Suprapubic skin (tissue), 4 donors: ENCODE results near the gene AGPAT4.

Source experiments
- CTCF ChIP-seq, 2 donors: fragments of 200-600 bp in 1 of 2; fragments of 450-650 bp in 1 of 2; sonication (generic) in 1 of 2; IDR thresholded peaks; one replicate each; pipeline ENCODE4 v1.5.1; 2016 to 2019; ENCODE audit warnings: antibody characterized with exemption in 2 of 2, mild to moderate bottlenecking in 1 of 2, moderate library complexity in 1 of 2
- EP300 ChIP-seq: sonication (generic); formaldehyde crosslinking; IDR thresholded peaks from one replicate; pipeline ENCODE4 v1.6.1; 2017; ENCODE audit warnings: antibody characterized with exemption
- POLR2A ChIP-seq, 2 donors: fragments of 450-650 bp; IDR thresholded peaks; one replicate each; pipeline ENCODE4 v1.6.1; 2017; ENCODE audit warnings: antibody characterized with exemption in 2 of 2, mild to moderate bottlenecking in 2 of 2, moderate library complexity in 2 of 2
- POLR2AphosphoS5 ChIP-seq, 3 donors: sonication (generic); formaldehyde crosslinking; IDR thresholded peaks; one replicate each; pipeline ENCODE4 v1.6.1; 2017; ENCODE audit warnings: antibody characterized with exemption in 3 of 3

- TF ChIP-seq CTCF (IDR thresholded peaks at IDR 0.05), result no peak
- TF ChIP-seq POLR2A (IDR thresholded peaks at IDR 0.05), result no peak
- TF ChIP-seq POLR2AphosphoS5 (IDR thresholded peaks at IDR 0.05), result no peak
- TF ChIP-seq EP300, result no peak
These were observed 57.8 kb downstream of the AGPAT4 start for GRCh38 chr6:161215876-161216615.
